ENCODE results near the gene TBL2.

DNA sequence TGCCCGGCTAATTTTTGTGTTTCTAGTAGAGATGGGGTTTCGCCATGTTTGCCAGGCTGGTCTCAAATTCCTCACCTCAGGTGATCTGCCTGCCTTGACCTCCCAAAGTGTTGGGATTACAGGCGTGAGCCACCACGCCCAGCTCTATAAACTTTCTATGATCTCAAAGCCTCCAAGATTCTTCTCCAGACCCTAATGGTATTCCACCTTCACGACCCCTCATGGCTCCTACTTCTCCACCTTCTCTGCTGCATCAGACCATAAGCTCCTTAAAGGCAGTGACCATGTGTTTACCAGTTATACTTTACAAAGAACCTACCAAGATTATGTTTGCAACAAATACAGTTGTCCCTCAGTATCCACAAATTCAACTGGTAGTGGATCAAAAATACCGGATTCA is 46.2 kb downstream of the TBL2 start:
- TF ChIP-seq, protein P1, sequence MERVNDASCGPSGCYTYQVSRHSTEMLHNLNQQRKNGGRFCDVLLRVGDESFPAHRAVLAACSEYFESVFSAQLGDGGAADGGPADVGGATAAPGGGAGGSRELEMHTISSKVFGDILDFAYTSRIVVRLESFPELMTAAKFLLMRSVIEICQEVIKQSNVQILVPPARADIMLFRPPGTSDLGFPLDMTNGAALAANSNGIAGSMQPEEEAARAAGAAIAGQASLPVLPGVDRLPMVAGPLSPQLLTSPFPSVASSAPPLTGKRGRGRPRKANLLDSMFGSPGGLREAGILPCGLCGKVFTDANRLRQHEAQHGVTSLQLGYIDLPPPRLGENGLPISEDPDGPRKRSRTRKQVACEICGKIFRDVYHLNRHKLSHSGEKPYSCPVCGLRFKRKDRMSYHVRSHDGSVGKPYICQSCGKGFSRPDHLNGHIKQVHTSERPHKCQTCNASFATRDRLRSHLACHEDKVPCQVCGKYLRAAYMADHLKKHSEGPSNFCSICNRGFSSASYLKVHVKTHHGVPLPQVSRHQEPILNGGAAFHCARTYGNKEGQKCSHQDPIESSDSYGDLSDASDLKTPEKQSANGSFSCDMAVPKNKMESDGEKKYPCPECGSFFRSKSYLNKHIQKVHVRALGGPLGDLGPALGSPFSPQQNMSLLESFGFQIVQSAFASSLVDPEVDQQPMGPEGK (CRISPR knock-in tag; IDR thresholded peaks at IDR 0.05; ENCODE audit: borderline replicate concordance) = no peak
- TF ChIP-seq ESRRG (CRISPR knock-in tag; IDR thresholded peaks at IDR 0.05) = no peak
